ENCODE measurements around the gene SLC25A43. TPM values are rescaled to one million over a fixed set of nuclear protein-coding genes. Genes with fewer than 3 reads are reported as not detected.
"Not testable (repeated sequence)": the region's sequence is repeated elsewhere in the genome, so short reads cannot be mapped to it uniquely, and the experiment has no call there.

SLC25A43 gene
- total RNA-seq, 1 experiment from 2014 or later = 19.8 TPM

- DNase-seq = no peak
These were observed 79.4 kb downstream of the SLC25A43 start for GRCh38 chrX:119478504-119478903.

GRCh38 chrX:119479845-119480244, 80.7 kb downstream of the SLC25A43 start:
- Histone ChIP-seq H3K36me3 (no peaks in the 10 kb centered on the region), H3K4me3 (no peak overlapping the region), H3K27me3 (no peaks in the 10 kb centered on the region), H3K9me3 (no peaks in the 10 kb centered on the region)
- no peak for DNase-seq

More at GRCh38 chrX:119478504-119478903, 79.4 kb downstream of the SLC25A43 start:
- no peaks in the 10 kb centered on the region for H3K27me3 ChIP-seq
- H3K9me3 ChIP-seq = no peaks in the 10 kb centered on the region
- no peaks in the 10 kb centered on the region for H3K36me3 ChIP-seq
- H3K4me3 ChIP-seq = no peak overlapping the region

DNA sequence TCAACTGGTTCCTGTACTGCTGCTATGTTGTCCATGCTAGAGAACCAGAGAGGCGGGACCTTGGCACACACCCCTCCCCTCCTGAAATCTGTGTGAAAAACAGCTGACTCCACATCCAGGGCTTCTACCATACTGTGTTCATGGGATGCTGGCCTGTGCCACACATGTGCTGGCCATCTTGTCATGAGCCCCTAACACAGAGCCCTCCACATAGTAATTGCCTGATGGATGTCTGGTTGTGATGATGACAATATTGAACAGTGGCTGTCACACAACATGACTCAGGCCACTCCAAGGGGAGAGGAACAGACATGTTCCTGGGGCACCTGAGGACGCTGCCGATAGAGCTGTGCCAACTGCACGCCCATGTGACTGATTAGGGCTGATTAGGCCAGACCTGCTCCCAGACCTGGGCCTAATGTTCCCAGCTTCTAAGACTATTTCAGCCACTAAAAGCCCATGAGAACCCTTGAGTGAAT, 82.2 kb downstream of the SLC25A43 start:
- Histone ChIP-seq H3K36me3 (no peaks in the 10 kb centered on the region), H3K27me3 (no peaks in the 10 kb centered on the region), H3K9me3 (no peaks in the 10 kb centered on the region), H3K4me3 (no peak overlapping the region)
- no peak for DNase-seq

GRCh38 chrX:119482041-119482440, 82.9 kb downstream of the SLC25A43 start:
- Histone ChIP-seq H3K36me3 (no peaks in the 10 kb centered on the region), H3K4me3 (no peak overlapping the region), H3K9me3 (no peaks in the 10 kb centered on the region), H3K27me3 (no peaks in the 10 kb centered on the region)
- DNase-seq = no peak

DNA sequence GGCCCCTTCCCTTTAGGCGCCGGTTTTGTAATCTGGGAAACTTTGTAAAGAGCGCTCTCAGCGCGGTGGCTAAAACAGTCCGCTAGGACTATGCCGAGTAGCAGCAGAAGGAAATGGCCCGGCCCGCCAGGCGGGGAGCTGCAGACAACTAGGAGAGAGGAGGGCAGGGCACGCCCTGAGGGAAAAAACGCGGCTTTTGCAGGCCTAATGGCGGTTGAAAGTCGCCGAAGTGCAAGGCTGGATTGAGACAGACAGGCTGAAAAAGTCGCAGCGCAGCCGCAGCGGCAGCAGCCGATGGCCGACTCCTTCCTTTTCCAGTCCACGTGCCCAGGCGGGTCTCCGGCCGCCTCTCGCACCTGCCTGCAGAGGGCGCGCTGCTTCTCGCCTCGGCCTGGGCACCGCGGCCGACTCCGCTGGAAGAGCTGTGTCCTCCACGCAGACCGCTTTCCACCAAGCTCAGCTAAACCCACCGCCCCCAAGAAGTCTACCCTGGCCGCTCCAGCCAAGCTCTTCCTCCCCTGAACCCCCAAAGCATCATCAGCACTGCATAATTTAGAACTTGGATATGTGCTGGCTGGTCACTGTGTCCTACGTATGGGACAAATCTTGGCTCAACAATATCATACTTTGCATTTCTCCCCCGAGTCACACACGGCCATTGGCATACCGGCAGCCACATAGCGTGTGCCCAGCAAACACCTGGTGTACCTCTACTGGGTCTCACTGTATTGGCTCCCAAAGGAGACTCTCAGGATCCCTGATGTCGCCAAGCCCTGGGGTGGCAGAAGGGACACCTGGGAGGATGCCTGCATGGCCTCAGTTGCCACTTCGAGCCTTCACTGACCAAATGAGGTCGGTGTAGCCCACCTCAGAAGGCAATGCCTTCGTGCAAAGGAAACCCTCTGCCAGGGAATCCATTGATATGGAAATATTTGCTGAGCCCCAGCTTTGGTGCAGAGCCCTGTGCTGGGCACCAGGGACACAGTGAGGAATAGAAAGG, 83.6 kb downstream of the SLC25A43 start:
- no peaks in the 10 kb centered on the region for H3K9me3 ChIP-seq
- no peaks in the 10 kb centered on the region for H3K36me3 ChIP-seq
- H3K27me3 ChIP-seq = no peaks in the 10 kb centered on the region
- H3K4me3 ChIP-seq = peak overlapping the region; percentile 29
- peak; percentile 57 for DNase-seq

DNA sequence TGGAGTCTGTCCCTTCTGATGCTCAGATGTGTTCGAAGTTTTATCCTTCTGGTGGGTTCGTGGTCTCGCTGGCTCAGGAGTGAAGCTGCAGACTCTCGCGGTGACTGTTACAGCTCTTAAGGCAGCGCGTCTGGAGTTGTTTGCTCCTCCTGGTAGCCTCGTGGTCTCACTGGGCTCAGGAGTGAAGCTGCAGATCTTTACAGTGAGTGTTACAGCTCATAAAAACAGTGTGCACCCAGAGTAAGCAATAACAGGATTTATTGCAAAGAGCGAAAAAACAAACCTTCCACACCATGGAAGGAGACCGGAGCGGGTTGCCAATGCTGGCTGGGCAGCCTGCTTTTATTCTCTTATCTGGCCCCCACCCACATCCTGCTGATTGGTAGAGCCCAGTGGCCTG, 87.6 kb downstream of the SLC25A43 start:
- no peak for DNase-seq
- Histone ChIP-seq H3K27me3 (no peaks in the 10 kb centered on the region), H3K36me3 (no peaks in the 10 kb centered on the region), H3K9me3 (no peaks in the 10 kb centered on the region), H3K4me3 (no peak overlapping the region)

GRCh38 chrX:119487766-119488165, 88.6 kb downstream of the SLC25A43 start:
- H3K9me3 ChIP-seq, H3K27me3 ChIP-seq, H3K4me3 ChIP-seq, H3K36me3 ChIP-seq, DNase-seq: not testable (repeated sequence)

DNA sequence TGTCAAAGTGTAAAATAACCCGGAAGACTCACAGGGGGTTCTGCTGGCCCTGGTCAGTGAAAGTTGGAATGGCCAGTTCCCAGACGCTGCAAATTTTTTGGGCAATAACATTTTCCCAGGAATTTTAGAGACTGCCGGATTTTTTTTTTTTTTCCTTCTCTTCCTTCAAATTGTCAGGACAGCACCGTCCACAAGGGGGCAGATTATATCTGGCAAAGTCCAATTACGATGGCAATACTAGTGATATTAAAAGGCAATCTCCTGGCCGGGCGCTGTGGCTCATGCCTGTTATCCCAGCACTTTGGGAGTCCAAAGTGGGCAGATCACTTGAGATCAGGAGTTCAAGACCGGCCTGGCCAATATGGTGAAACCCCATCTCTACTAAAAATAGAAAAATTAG, 89.6 kb downstream of the SLC25A43 start:
- H3K4me3 ChIP-seq = no peak overlapping the region
- peak; percentile 32 for DNase-seq
- H3K36me3 ChIP-seq = no peaks in the 10 kb centered on the region
- H3K27me3 ChIP-seq = no peaks in the 10 kb centered on the region
- no peaks in the 10 kb centered on the region for H3K9me3 ChIP-seq

GRCh38 chrX:119489212-119490074, 90.3 kb downstream of the SLC25A43 start:
- Histone ChIP-seq H3K36me3 (no peaks in the 10 kb centered on the region), H3K27me3 (no peaks in the 10 kb centered on the region), H3K4me3 (no peak overlapping the region), H3K9me3 (no peaks in the 10 kb centered on the region)
- no peak for DNase-seq

GRCh38 chrX:119492463-119492862, 93.3 kb downstream of the SLC25A43 start:
- no peaks in the 10 kb centered on the region for H3K9me3 ChIP-seq
- no peaks in the 10 kb centered on the region for H3K27me3 ChIP-seq
- no peaks in the 10 kb centered on the region for H3K36me3 ChIP-seq
- DNase-seq = no peak
- no peak overlapping the region for H3K4me3 ChIP-seq

GRCh38 chrX:119493851-119494495, 94.8 kb downstream of the SLC25A43 start:
- not testable (repeated sequence) for DNase-seq, H3K36me3 ChIP-seq, H3K4me3 ChIP-seq, H3K27me3 ChIP-seq, H3K9me3 ChIP-seq

- no peak overlapping the region for H3K4me3 ChIP-seq
- no peaks in the 10 kb centered on the region for H3K27me3 ChIP-seq
- no peak for DNase-seq
- no peaks in the 10 kb centered on the region for H3K9me3 ChIP-seq
- H3K36me3 ChIP-seq = no peaks in the 10 kb centered on the region
These were observed 96.9 kb downstream of the SLC25A43 start for GRCh38 chrX:119495734-119496726.

GRCh38 chrX:119497185-119497584, 98.0 kb downstream of the SLC25A43 start:
- no peak for DNase-seq
- no peaks in the 10 kb centered on the region for H3K9me3 ChIP-seq

DNA sequence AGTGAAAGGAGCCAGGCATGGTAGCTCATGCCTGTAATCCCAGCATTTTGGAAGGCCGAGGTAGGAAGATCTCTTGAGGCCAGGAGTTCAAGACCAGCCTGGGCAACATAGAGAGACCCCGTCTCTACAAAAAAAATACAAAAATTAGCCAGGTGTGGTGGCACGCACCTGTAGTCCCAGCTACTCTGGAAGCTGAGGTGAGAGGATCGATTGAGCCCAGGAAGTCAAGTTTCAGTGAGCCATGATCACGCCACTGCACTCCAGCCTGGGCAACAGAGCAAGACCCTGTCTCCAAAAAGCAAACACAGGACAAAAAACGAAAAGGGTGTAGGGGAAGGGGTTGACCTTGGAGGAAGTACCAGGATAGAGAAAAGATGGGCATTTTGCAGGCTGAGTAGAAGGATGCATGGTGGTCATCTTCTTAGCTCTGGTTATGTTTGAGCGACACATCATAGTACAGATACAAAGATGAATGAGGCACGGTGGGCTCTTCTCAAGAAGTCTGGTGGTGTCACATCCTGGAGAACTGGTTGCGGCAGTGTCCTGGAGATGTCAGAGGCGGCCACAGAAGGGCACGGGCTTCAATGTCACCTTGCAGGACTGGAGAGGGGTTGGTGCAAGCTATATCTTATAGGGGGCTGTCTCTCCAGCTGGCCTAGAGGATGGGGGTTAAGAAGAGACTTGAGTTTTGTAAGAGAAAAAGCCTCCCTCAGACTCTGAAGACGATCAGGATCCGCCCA, 101.1 kb downstream of the SLC25A43 start:
- Histone ChIP-seq H3K36me3 (no peaks in the 10 kb centered on the region), H3K4me3 (no peak overlapping the region), H3K9me3 (no peaks in the 10 kb centered on the region), H3K27me3 (no peaks in the 10 kb centered on the region)
- no peak for DNase-seq

More at GRCh38 chrX:119497185-119497584, 98.0 kb downstream of the SLC25A43 start:
- Histone ChIP-seq H3K27me3 (no peaks in the 10 kb centered on the region), H3K4me3 (no peak overlapping the region), H3K36me3 (no peaks in the 10 kb centered on the region)

DNA sequence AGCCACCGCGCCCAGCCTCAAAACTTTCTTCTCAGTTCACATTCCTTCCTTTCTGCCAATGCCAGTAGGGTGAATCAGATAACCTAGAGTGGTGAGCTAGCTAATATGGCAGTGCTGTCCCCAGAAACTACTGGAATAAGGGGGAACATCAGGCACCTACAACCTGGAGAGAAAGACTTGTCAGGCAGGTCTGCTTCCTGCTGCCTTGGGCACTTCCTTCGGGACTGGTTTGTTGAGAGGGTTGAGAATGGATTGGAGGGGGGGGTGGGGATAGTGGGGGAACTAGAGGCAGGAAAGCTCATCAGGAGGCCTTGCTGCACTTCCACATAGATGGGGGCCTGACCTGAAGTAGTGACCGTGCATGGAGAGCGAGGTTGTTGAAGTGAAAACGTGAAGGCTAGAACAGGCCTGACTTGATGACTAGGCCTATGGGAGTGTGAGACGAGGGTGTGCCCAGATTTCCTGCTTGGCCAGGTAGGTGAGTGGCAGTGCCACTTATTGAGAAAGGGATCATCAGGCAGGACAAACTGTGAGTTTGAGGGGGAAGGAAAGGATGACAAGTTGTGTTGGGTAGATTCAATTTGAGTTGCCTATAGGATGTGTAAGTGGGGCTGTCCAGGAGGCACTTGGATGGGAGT, 102.5 kb downstream of the SLC25A43 start:
- H3K4me3 ChIP-seq = no peak overlapping the region
- H3K9me3 ChIP-seq = no peaks in the 10 kb centered on the region
- H3K27me3 ChIP-seq = no peaks in the 10 kb centered on the region
- no peaks in the 10 kb centered on the region for H3K36me3 ChIP-seq
- DNase-seq = no peak
